IMR-90 (cell line): Measurements from ENCODE around the gene NDUFA3. TPM values are rescaled to one million over a fixed set of nuclear protein-coding genes. Genes with fewer than 3 reads are reported as not detected.

Experiments
- ATAC-seq: fragments of 200-7000 bp; cut with Tn5 transposase; 2 replicates; pipeline ENCODE4 v1.9.1; 2020; ENCODE audit warnings: low read depth, mild to moderate bottlenecking, moderate library complexity
- BruUV-seq: library from RNA; stranded (reverse); fragments of 400-500 nt; replicated peaks from 2 replicates; lab custom pipeline; 2021; lab: Mats Ljungman, UMichigan
- CTCF ChIA-PET: fragments of 300-600 bp; formaldehyde crosslinking; extraction: SDS; loops from one replicate; lab custom pipeline; 2021; ENCODE audit warnings: antibody characterized with exemption; lab: Yijun Ruan, JAX
- POLR2A ChIA-PET: fragments of 300-600 bp; sonication (Branson Sonifier 250); formaldehyde crosslinking; loops from one replicate; lab custom pipeline; 2022; ENCODE audit warnings: antibody characterized with exemption; ENCODE audit not compliant: unreplicated experiment; lab: Charles Lee
- DNase-seq: peaks from one replicate; pipeline ENCODE4 v3.0.0; 2013
- H2AFZ ChIP-seq: replicated peaks from 2 replicates; pipeline ENCODE3; 2013; ENCODE audit warnings: low read length, mild to moderate bottlenecking; ENCODE audit not compliant: poor library complexity
- H2AK5ac ChIP-seq: 2 replicates; pipeline ENCODE4 v1.6.1; 2013; ENCODE audit warnings: low read depth, low read length, inconsistent platforms
- H2AK9ac ChIP-seq: replicated peaks from 2 replicates; pipeline ENCODE3; 2013; ENCODE audit warnings: mild to moderate bottlenecking, low read depth, low read length, moderate library complexity; ENCODE audit not compliant: poor library complexity
- H2BK120ac ChIP-seq: 2 replicates; pipeline ENCODE4 v1.6.1; 2013; ENCODE audit warnings: low read depth, low read length, inconsistent platforms
- H2BK15ac ChIP-seq: 3 replicates; pipeline ENCODE4 v1.6.1; 2013; ENCODE audit warnings: low read depth, low read length, inconsistent platforms
- H2BK20ac ChIP-seq: 2 replicates; pipeline ENCODE4 v1.6.1; 2013; ENCODE audit warnings: low read depth, mild to moderate bottlenecking, inconsistent platforms, low read length, moderate library complexity
- H2BK5ac ChIP-seq: 2 replicates; pipeline ENCODE4 v1.6.1; 2013; ENCODE audit warnings: mild to moderate bottlenecking, low read depth, low read length, inconsistent platforms; ENCODE audit not compliant: poor library complexity, severe bottlenecking
- H3K14ac ChIP-seq: replicated peaks from 2 replicates; pipeline ENCODE4 v1.6.1; 2013; ENCODE audit warnings: low read depth, low read length, inconsistent platforms
- H3K18ac ChIP-seq: 2 replicates; pipeline ENCODE4 v1.6.1; 2013; ENCODE audit warnings: low read depth, low read length, control low read depth
- H3K23ac ChIP-seq: 2 replicates; pipeline ENCODE4 v1.6.1; 2013; ENCODE audit warnings: low read depth, low read length, inconsistent platforms
- H3K27ac ChIP-seq: 2 replicates; pipeline ENCODE4 v1.5.1; 2013; ENCODE audit warnings: mild to moderate bottlenecking, control low read depth, low read length; ENCODE audit not compliant: insufficient read depth
- H3K27me3 ChIP-seq: 2 replicates; pipeline ENCODE4 v1.6.1; 2013; ENCODE audit warnings: low read length; ENCODE audit not compliant: control insufficient read depth, insufficient read depth
- H3K36me3 ChIP-seq: 2 replicates; pipeline ENCODE4 v1.6.1; 2013; ENCODE audit warnings: low read length, mixed read lengths; ENCODE audit not compliant: control insufficient read depth, insufficient read depth
- H3K4ac ChIP-seq: 2 replicates; pipeline ENCODE4 v1.6.1; 2013; ENCODE audit warnings: low read depth, low read length, inconsistent platforms
- H3K4me1 ChIP-seq: 2 replicates; pipeline ENCODE4 v1.6.1; 2013; ENCODE audit warnings: low read length, mixed read lengths; ENCODE audit not compliant: control insufficient read depth, insufficient read depth
- H3K4me2 ChIP-seq: 2 replicates; pipeline ENCODE4 v1.6.1; 2013; ENCODE audit warnings: low read depth, mild to moderate bottlenecking, control low read depth, low read length, moderate library complexity
- H3K4me3 ChIP-seq: 2 replicates; pipeline ENCODE4 v1.5.1; 2013; ENCODE audit warnings: low read depth, mild to moderate bottlenecking, control low read depth, low read length, moderate library complexity; ENCODE audit not compliant: insufficient read depth
- H3K56ac ChIP-seq: 2 replicates; pipeline ENCODE4 v1.6.1; 2013; ENCODE audit warnings: low read length, inconsistent platforms; ENCODE audit not compliant: insufficient read depth; ENCODE audit errors: extremely low read depth
- H3K79me1 ChIP-seq, 2 experiments: 2 replicates each; pipeline ENCODE4 v1.6.1; 2013; ENCODE audit warnings: low read length in 2 of 2, inconsistent platforms in 1 of 2, low read depth in 1 of 2
- H3K9ac ChIP-seq: 2 replicates; pipeline ENCODE4 v1.6.1; 2013; ENCODE audit warnings: low read depth, low read length, control low read depth
- H3K9me1 ChIP-seq: 2 replicates; pipeline ENCODE4 v1.6.1; 2013; ENCODE audit warnings: low read length, inconsistent platforms; ENCODE audit not compliant: insufficient read depth
- H3K9me3 ChIP-seq: 2 replicates; pipeline ENCODE4 v1.6.1; 2013; ENCODE audit warnings: low read length; ENCODE audit not compliant: control insufficient read depth, insufficient read depth
- H4K20me1 ChIP-seq: 2 replicates; pipeline ENCODE4 v1.6.1; 2013; ENCODE audit warnings: low read length, inconsistent platforms; ENCODE audit not compliant: insufficient read depth
- H4K5ac ChIP-seq: 2 replicates; pipeline ENCODE4 v1.6.1; 2013; ENCODE audit warnings: mild to moderate bottlenecking, low read depth, low read length, control low read depth
- H4K8ac ChIP-seq, 2 experiments: 2 replicates each; pipeline ENCODE4 v1.6.1; 2013; ENCODE audit warnings: low read depth in 2 of 2, low read length in 2 of 2, control low read depth in 1 of 2, inconsistent platforms in 1 of 2
- H4K91ac ChIP-seq: 2 replicates; pipeline ENCODE4 v1.6.1; 2013; ENCODE audit warnings: low read depth, low read length, inconsistent platforms; ENCODE audit not compliant: insufficient read depth
- CEBPB ChIP-seq: IDR thresholded peaks from 2 replicates; pipeline ENCODE4 v1.6.1; 2012; ENCODE audit warnings: low read depth, low read length, improper control_type of control experiment
- CHD1 ChIP-seq: IDR thresholded peaks from 2 replicates; pipeline ENCODE4 v1.6.1; 2012; ENCODE audit warnings: low read depth, low read length, improper control_type of control experiment
- FOS ChIP-seq: fragments of 150-350 bp; IDR thresholded peaks from 2 replicates; pipeline ENCODE4 v1.6.1; 2016; ENCODE audit warnings: low read depth, low read length
- MAFK ChIP-seq: IDR thresholded peaks from 2 replicates; pipeline ENCODE4 v1.6.1; 2012; ENCODE audit warnings: low read depth, low read length, improper control_type of control experiment
- MAZ ChIP-seq: IDR thresholded peaks from 2 replicates; pipeline ENCODE4 v1.6.1; 2012; ENCODE audit warnings: low read depth, mild to moderate bottlenecking, low read length, improper control_type of control experiment, moderate library complexity, borderline replicate concordance
- NFE2L2 ChIP-seq: fragments of 150-350 bp; IDR thresholded peaks from 2 replicates; pipeline ENCODE4 v1.6.1; 2016; ENCODE audit warnings: low read depth, mild to moderate bottlenecking, low read length
- POLR2A ChIP-seq: IDR thresholded peaks from 2 replicates; pipeline ENCODE4 v1.6.1; 2012; ENCODE audit warnings: mild to moderate bottlenecking, low read depth, low read length
- RAD21 ChIP-seq: IDR thresholded peaks from 2 replicates; pipeline ENCODE4 v1.6.1; 2012; ENCODE audit warnings: low read length, improper control_type of control experiment
- RFX5 ChIP-seq: IDR thresholded peaks from 2 replicates; pipeline ENCODE4 v1.8.0; 2012; ENCODE audit warnings: low read depth, mild to moderate bottlenecking, low read length, moderate library complexity
- SMC3 ChIP-seq: fragments of 150-350 bp; IDR thresholded peaks from 2 replicates; pipeline ENCODE4 v1.6.1; 2016; ENCODE audit warnings: low read depth, mild to moderate bottlenecking, antibody characterized with exemption, low read length, moderate library complexity
- WGBS, 2 experiments: methylation state at CpG; one replicate each; pipeline versions ENCODE4 v1.1.5 to v1.1.7; 2013; ENCODE audit warnings: missing lambda C conversion rate in 2 of 2; ENCODE audit not compliant: insufficient read length in 1 of 2; ENCODE audit errors: extremely low coverage in 2 of 2; 5-methylcytosine and 5-hydroxymethylcytosine counted together
- dilution Hi-C: fragments of 300-500 bp; cut with HindIII; formaldehyde crosslinking; loops from one replicate; pipeline ENCODE4 v1.14.3; 2018; ENCODE audit warnings: low sequenced_read_pairs; ENCODE audit not compliant: unreplicated experiment
- in situ Hi-C: fragments of 300-500 bp; cut with MboI; formaldehyde crosslinking; loops from 3 replicates; pipeline ENCODE4 v1.14.3; 2019; ENCODE audit warnings: low sequenced_read_pairs, inconsistent platforms, mixed read lengths
- intact Hi-C: fragments of 100-400 bp; cut with micrococcal nuclease; formaldehyde crosslinking; loops from 2 replicates; pipeline ENCODE4 v1.10.0; 2022
- polyA plus RNA-seq, 3 experiments: library from polyadenylated mRNA; depleted of rRNA; stranded (reverse); fragments of >200 nt; gene quantifications; 2 replicates each; pipeline ENCODE4 v1.2.3, GENCODE V29; 2012; ENCODE audit warnings: low replicate concordance in 1 of 3
- total RNA-seq: library from RNA; depleted of rRNA; stranded (reverse); fragments of >200 nt; gene quantifications from 2 replicates; pipeline ENCODE4 v1.2.3, GENCODE V29; 2012
- TF ChIP-seq, protein P1 (sequence below): conservative IDR thresholded peaks from 2 replicates; pipeline ENCODE4 v1.5.1; 2012; ENCODE audit warnings: mild to moderate bottlenecking, low read depth, low read length, improper control_type of control experiment
- TF ChIP-seq, protein P2 (sequence below): fragments of 150-350 bp; IDR thresholded peaks from 2 replicates; pipeline ENCODE4 v1.6.1; 2016; ENCODE audit warnings: low read depth, mild to moderate bottlenecking, low read length, moderate library complexity, borderline replicate concordance

Gene NDUFA3
- total and polyA plus RNA-seq, 2 of the 4 experiments (the other 2 are of a cell fraction), result 7.9 to 85.0 TPM

- no peak for TF ChIP-seq MAFK
Measured at GRCh38 chr19:54149021-54149812, 46.6 kb downstream of the NDUFA3 start (continued).

DNA sequence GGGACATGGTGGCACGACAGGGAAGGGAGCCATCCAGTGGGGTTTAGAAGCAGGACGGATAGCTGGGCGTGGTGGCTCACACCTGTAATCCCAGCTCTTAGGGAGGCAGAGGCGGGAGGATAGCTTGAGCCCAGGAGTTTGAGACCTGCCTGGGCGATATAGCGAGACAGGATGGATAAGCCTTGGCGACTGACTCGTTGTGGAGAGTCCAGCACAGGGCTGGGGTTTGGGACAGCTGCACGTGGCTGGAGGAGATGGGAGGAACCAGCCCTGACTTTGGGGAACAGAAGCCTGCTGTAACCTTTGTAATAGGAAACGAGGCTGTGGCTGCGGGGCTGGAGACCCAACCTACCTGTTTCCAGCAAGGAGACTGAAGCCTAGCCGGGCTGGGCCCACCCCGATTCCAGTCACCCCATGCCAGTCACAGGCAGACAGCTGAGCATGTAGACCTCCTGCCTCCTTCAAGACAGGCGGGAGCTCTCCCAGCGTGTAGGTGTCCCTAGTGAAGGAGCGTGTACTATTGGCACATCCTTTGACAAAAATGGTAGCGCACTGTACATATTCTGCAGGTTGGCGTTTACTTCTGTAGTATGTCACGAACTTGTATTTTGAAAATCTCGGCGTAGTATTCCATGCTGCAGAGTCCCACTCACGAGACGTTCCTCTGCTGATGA lies 48.8 kb downstream of the NDUFA3 start:
- Histone ChIP-seq H3K14ac (no peak overlapping the region), H3K9me3 (no peaks in the 10 kb centered on the region), H3K23ac (no peak overlapping the region), H2BK20ac (no peak overlapping the region), H2BK15ac (no peak overlapping the region), H3K79me1 (peaks cover 3 to 17% of the 10 kb centered on the region in 2 experiments; a peak in 1 of 4 replicates), H2AK5ac (no peak overlapping the region), H3K27ac (no peak overlapping the region), H2AFZ (no peak overlapping the region), H2BK5ac (no peak overlapping the region), H3K56ac (no peak overlapping the region), H3K4ac (no peak overlapping the region), H3K36me3 (peaks cover 81% of the 10 kb centered on the region), H2BK120ac (no peak overlapping the region), H3K9me1 (no peaks in the 10 kb centered on the region), H3K4me3 (no peak overlapping the region), H3K4me1 (no peaks in the 10 kb centered on the region), H4K20me1 (peaks cover 7% of the 10 kb centered on the region; the same call in 1 of the 2 replicates), H4K5ac (no peak overlapping the region), H2AK9ac (no peak overlapping the region), H3K18ac (no peak overlapping the region), H4K8ac (no peak overlapping the region), H3K27me3 (no peaks in the 10 kb centered on the region), H3K4me2 (no peak overlapping the region), H3K9ac (no peak overlapping the region), H4K91ac (no peak overlapping the region)
- no peak for DNase-seq
- no TSS peak for BruUV-seq
- 86% methylated on average over 10 of the region's 23 CpGs; no CpG with 5 or more reads in 1 of the 2 experiments for WGBS, 2 experiments
- ChIA-PET CTCF (no interaction called here), POLR2A (no interaction called here)
- dilution Hi-C loops, result no loop called here
- in situ Hi-C loops, result no loop called here
- ATAC-seq, result no peak
- intact Hi-C loops, result no loop called here
- TF ChIP-seq CHD1, result no peak
- no peak for TF ChIP-seq SMC3
- TF ChIP-seq CEBPB, result no peak
- no peak for TF ChIP-seq MAZ
- TF ChIP-seq RAD21, result no peak
- TF ChIP-seq, protein P1, sequence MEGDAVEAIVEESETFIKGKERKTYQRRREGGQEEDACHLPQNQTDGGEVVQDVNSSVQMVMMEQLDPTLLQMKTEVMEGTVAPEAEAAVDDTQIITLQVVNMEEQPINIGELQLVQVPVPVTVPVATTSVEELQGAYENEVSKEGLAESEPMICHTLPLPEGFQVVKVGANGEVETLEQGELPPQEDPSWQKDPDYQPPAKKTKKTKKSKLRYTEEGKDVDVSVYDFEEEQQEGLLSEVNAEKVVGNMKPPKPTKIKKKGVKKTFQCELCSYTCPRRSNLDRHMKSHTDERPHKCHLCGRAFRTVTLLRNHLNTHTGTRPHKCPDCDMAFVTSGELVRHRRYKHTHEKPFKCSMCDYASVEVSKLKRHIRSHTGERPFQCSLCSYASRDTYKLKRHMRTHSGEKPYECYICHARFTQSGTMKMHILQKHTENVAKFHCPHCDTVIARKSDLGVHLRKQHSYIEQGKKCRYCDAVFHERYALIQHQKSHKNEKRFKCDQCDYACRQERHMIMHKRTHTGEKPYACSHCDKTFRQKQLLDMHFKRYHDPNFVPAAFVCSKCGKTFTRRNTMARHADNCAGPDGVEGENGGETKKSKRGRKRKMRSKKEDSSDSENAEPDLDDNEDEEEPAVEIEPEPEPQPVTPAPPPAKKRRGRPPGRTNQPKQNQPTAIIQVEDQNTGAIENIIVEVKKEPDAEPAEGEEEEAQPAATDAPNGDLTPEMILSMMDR, result no peak
- TF ChIP-seq, protein P2, sequence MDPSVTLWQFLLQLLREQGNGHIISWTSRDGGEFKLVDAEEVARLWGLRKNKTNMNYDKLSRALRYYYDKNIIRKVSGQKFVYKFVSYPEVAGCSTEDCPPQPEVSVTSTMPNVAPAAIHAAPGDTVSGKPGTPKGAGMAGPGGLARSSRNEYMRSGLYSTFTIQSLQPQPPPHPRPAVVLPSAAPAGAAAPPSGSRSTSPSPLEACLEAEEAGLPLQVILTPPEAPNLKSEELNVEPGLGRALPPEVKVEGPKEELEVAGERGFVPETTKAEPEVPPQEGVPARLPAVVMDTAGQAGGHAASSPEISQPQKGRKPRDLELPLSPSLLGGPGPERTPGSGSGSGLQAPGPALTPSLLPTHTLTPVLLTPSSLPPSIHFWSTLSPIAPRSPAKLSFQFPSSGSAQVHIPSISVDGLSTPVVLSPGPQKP, result no peak
- TF ChIP-seq NFE2L2, result no peak
- no peak for TF ChIP-seq POLR2A
- no peak for TF ChIP-seq RFX5
- no peak for TF ChIP-seq FOS
